HG03342 (cell line): ENCODE measurements around the gene PPP2R3A.
"Not testable (repeated sequence)": the region's sequence is repeated elsewhere in the genome, so short reads cannot be mapped to it uniquely, and the experiment has no call there.

ENCODE experiments used
- ATAC-seq: cut with Tn5 transposase; IDR thresholded peaks from one replicate; pipeline ENCODE4 v1.9.1; 2021; ENCODE audit warnings: mild to moderate bottlenecking, moderate library complexity; ENCODE audit not compliant: unreplicated experiment

PPP2R3A gene

DNA sequence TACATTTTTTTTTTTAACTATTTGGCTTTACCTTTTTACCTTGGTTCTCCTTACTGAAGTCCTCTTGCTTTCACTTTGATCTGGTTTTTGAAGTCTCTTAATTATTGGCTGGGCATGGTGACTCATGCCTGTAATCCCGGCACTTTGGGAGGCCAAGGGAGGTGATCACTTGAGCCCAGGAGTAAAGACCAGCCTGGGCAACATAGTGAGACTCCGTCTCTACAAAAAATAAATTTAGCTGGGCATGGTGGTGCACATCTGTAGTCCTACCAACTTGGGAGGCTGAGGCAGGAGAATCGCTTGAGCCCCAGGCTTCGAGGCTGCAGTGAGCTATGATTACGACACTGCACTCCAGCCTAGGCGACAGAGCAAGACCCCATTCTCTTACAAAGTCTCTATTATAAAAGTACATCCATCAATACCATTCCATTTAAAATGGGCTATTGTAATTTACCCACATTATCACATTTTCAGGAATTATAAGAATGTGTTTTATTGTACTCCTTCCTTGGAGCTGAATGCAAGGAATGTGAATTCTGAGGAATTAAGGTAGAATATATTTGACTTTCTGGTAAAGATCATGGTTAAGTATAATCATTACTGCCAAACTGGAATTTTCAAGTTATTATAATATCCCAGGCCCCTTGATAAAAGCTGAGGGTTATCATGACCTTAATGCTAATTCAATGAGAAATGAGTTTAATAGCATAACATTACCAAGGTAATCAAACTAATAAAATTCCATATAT, 181.6 kb downstream of the PPP2R3A start:
- ATAC-seq, result no peak

DNA sequence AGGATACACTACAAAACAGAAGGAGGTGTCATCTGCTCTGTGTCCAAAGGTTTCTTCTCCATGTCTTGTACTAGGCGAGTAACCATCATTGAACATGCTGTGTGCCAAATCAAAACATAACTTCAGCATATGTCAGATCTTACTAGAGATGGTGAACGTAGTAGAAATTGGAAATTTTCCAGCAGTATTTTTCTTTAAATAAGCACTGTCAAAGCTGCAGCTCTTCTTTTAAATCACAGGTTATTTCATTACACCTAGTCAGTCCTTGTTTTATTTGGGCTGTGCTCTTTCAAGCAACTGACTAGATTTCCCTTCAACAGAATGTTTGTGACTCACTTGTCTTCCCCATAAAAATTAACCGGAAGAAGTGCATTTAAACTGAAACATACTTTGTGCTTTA, 184.1 kb downstream of the PPP2R3A start:
- ATAC-seq, result no peak

GRCh38 chr3:136151219-136151618, 185.7 kb downstream of the PPP2R3A start:
- no peak for ATAC-seq

DNA sequence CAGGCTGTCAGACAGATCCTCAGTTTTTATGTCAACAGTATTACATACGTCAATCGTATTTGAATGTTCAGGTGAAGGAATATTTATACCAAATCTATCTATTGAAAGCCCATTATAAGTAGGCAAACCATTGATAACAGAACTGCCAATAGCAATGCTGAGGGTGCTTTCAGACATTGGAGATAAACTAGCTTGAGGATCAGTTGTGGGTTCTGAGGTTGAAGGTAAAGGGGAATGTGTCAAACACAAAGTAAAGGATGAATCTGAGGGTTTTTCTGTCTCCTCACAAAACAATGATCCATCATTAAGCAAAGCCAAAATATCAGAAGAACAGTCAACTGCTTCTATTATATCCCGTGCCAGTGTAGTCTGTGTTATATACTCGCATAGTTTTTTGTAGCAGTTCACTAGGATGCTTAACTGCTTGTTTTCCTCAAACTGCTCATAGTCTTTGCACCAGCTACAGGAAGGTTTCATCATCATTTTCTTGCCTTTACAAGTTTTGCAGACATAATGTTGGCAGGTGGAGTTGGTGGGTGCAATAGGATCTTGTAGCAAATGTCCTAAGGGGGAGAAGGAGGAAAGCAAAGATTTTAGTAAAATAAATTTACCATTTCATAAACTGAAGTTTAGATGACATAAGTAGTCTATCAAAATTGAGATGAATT, 186.8 kb downstream of the PPP2R3A start:
- no peak for ATAC-seq

GRCh38 chr3:136152963-136153362, 187.4 kb downstream of the PPP2R3A start:
- no peak for ATAC-seq

DNA sequence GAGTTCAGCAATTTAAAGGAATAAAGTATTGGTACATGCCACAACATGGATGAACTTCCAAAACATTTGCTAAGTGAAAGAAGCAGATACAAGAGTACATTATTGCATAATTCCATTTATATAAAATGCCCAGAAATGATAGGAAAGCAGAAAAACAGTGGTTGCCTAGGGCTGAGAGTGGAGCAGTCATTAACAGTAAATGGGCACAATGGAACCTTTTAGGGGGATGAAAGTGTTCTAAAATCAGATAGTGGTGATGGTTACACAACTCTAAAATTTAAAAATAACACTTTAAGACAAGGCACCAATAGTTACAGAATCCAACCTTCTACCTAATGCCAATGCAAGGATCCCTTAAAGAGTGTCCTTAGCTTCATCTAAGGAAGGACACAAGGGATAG, 196.0 kb downstream of the PPP2R3A start:
- no peak for ATAC-seq

GRCh38 chr3:136162322-136162721, 196.8 kb downstream of the PPP2R3A start:
- ATAC-seq, result no peak

DNA sequence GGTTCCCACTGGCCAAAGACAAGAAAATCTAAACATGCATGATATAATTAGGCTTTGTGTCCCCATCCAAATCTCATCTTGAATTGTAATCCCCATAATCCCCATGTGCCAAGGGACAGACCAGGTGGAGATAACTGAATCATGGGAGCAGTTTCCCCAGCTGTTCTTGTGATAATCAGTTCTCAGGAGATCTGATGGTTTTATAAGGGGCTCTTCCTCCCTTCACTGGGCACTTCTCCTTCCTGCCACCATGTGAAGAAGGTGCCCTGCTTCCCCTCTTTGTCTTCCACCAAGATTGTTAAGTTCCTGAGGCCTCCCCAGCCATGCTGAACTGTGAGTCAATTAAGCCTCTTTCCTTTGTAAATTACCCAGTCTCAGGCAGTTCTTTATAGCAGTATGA, 198.1 kb downstream of the PPP2R3A start:
- ATAC-seq, result not testable (repeated sequence)

DNA sequence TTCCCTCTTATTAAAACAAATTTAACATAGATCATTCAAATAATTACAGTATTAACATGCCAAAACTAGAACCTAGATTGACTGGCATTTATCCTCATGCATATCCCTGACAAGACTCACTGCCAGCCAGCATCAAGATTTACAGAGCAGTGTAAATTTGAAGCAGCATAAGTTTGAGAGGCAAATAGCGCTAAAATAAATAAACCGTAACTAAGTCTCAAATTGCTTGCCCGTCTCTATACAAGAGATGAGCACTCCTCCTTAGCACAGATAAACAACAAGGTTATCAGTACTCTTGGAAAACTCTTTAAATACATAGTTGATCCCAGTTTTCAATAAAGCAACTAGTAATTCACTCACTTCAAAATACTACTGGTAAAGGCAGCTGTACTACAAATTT, 201.0 kb downstream of the PPP2R3A start:
- no peak for ATAC-seq

DNA sequence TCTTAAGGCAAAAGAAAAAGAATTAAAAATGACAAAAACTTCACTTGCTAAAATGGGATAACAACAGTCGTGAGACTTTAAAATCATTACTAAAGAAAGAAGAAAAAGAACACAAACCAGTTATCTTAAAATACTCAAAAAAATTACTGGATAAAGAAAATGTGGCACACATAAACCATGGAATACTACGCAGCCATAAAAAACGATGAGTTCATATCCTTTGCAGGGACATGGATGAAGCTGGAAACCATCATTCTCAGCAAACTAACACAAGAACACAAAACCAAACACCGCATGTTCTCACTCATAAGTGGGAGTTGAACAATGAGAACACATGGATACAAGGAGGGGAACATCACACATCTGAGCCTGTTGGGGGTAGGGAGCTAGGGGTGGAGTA, 202.7 kb downstream of the PPP2R3A start:
- not testable (repeated sequence) for ATAC-seq

- ATAC-seq, result no peak
Measured at GRCh38 chr3:136171097-136171542, 205.6 kb downstream of the PPP2R3A start.

GRCh38 chr3:136173939-136174490, 208.5 kb downstream of the PPP2R3A start:
- ATAC-seq, result no peak

DNA sequence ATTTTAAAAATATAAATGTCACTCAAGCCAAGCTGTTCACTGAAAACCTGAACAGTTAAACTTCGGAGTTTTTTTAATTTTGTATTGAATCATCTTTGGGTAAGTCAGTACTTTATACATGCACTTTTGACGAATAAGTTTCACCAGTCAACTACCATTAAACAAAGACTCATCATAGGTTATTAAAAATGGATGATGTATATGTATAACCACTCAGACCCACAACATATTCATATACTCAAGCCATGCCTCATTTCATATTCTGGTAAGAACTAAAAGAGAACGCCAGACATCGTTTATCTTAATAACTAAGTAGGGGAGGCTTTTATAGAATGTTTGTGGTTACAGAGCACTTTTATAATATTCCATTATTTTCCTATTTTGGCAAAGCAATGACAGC, 212.3 kb downstream of the PPP2R3A start:
- ATAC-seq, result no peak

- ATAC-seq, result no peak
Measured at GRCh38 chr3:136181741-136182140, 216.2 kb downstream of the PPP2R3A start.

DNA sequence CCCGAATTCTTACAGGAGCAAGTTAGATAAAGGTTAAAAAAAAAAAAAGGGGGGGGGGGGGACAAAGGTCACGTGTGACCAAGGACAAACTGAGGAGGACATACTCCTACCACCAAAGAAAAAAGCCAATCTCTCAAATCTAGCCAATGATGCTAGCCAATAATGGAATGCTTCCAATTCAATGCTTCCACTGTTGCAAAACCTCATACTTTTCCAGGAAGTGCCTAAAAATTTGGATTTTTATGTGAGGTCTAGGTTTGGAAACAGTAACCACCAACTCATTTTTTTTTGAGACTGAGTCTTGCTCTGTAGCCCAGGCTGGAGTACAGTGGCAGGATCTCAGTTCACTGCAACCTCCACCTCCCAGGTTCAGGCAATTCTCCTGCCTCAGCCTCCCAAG, 219.2 kb downstream of the PPP2R3A start:
- ATAC-seq, result no peak

- ATAC-seq, result no peak
Measured at GRCh38 chr3:136186344-136186743, 220.8 kb downstream of the PPP2R3A start.

DNA sequence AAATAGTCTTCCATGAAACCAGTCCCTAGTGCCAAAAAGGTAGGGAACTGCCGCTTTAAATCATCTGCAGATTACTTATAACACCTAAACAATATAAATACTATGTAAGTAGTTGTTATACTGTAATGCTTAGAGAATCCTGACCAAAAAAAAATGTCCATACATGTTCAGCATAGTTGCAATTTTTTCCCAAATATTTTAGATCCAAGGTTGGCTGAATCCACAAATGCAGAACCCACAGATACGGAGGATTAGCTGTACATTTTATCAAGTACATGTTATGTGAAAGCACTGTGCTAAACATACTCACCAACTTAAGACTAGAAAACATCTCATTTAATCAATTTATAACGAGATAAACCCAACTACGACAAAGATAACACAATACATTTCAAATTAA, 221.3 kb downstream of the PPP2R3A start:
- no peak for ATAC-seq

DNA sequence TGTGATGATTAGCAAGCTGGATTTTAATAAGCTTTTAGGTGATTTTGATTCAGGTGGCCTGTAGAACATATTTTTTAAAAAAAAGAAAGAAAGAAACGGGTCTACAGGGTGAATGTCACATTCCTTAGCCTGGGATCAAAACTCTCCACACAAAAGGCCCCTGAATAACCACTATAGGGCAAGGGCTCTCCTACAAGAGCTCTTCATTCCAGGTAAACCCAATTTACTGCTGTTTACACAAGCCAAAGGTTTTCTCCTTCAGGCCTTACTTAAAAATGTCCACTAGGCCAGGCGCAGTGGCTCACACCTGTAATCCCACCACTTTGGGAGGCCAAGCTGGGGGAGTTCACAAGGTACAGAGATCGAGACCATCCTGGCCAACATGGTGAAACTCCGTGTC, 222.3 kb downstream of the PPP2R3A start:
- ATAC-seq, result no peak

GRCh38 chr3:136189043-136189442, 223.5 kb downstream of the PPP2R3A start:
- ATAC-seq, result no peak

GRCh38 chr3:136189859-136190617, 224.5 kb downstream of the PPP2R3A start:
- no peak for ATAC-seq

GRCh38 chr3:136192195-136192594, 226.7 kb downstream of the PPP2R3A start:
- ATAC-seq, result not testable (repeated sequence)
